GM03348 (cell line): Measurements from ENCODE around the gene CD37.

ENCODE experiments used
- DNase-seq: peaks from one replicate; pipeline ENCODE4 v3.0.0; 2012; ENCODE audit warnings: low spot score

Gene CD37

GRCh38 chr19:49380391-49380790, 45.2 kb downstream of the CD37 start:
- DNase-seq, result no peak

DNA sequence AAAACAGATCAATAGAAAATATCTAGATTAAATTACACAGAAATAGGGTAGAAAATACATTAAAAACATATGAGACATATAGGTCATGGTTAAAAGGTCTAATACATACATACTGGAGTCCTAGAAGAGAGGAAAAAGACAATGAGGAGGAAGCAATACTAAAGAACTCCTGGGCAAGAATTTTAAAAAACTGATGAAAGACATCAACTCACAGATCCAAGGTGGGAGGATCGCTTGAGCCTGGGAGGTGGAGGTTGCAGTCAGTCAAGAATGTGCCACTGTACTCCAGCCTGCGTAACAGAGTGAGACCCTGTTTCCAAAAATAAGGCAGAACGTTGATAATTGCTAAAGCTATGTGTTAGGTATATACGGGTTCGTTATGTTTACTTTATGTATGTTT, 47.4 kb downstream of the CD37 start:
- no peak for DNase-seq

- DNase-seq, result no peak
Observed at GRCh38 chr19:49383599-49383998, 48.4 kb downstream of the CD37 start.

- peak; percentile 70 for DNase-seq
Observed at GRCh38 chr19:49387936-49388372, 52.7 kb downstream of the CD37 start, which contains the start of gene KASH5. Gene KASH5, plus strand, starts transcription at chr19:49388249. Its CDS starts 2,635 bp downstream, at chr19:49390884.

DNA sequence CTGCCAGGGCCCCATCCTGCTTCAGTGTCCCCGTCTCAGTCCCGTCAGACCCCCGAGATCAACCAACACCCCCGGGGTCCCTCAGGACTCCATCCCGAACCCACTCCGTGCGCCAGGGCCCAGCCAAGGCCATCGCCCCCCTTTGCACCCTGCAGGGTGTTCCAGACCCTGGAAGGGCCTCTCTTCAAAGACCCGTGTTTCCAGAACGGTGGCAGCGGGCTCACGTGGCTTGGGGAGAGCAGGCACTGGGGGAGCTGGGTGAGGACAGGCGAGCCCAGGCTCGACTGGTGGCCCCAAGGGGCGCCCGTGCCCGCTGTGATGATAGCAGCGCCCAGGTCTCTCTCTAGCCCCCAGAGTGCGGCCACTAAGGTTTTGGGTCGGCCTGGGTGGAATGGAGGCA, 54.2 kb downstream of the CD37 start:
- no peak for DNase-seq
